ENCODE measurements around the gene PEAR1.

Gene PEAR1

DNA sequence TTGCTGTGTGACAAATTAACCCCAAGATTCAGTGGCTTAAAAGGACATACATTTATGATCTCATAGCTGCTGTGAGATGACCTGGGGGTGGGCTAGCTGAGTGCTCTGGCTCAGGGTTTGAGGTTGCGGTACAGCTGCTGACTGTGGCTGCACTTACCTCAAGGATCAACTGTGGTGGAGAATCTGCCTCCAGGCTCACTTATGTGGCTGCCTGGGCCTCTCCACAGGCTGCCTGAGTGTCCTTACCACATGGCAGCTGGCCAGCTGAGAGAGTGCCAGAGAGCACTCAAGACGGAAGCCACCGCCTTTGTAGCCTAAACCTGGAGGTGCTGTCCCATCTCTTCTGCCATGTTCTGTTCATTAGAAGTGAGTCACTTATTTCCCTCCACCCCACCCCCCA, 32.7 kb downstream of the PEAR1 start:
- TF ChIP-seq TAF1 (IDR thresholded peaks at IDR 0.05; ENCODE audit: low read depth) (no peak), NFIC (IDR thresholded peaks at IDR 0.05) (peak; percentile 86)

- TF ChIP-seq CEBPB (IDR thresholded peaks at IDR 0.05) (no peak), FOXM1 (IDR thresholded peaks at IDR 0.05; ENCODE audit: borderline replicate concordance, low read depth) (no peak), TCF12 (IDR thresholded peaks at IDR 0.05; ENCODE audit: low read depth) (no peak), EGR1 (IDR thresholded peaks at IDR 0.05) (0 out of 2 replicates have a peak, but pooled peaks have one; percentile 38), RAD21 (IDR thresholded peaks at IDR 0.05; ENCODE audit: low read depth) (peak; percentile 88), ZBTB7A (IDR thresholded peaks at IDR 0.05; ENCODE audit: low read depth) (peak; percentile 69; the same call in 1 of the 2 replicates), YY1 (IDR thresholded peaks at IDR 0.05; ENCODE audit: low read depth) (no peak), CREB1 (IDR thresholded peaks at IDR 0.05; ENCODE audit: low read depth) (no peak)
- TF ChIP-seq, protein P1, sequence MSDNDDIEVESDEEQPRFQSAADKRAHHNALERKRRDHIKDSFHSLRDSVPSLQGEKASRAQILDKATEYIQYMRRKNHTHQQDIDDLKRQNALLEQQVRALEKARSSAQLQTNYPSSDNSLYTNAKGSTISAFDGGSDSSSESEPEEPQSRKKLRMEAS (IDR thresholded peaks at IDR 0.05), result 0 out of 2 replicates have a peak, but pooled peaks have one; percentile 51
- TF ChIP-seq, protein P2, sequence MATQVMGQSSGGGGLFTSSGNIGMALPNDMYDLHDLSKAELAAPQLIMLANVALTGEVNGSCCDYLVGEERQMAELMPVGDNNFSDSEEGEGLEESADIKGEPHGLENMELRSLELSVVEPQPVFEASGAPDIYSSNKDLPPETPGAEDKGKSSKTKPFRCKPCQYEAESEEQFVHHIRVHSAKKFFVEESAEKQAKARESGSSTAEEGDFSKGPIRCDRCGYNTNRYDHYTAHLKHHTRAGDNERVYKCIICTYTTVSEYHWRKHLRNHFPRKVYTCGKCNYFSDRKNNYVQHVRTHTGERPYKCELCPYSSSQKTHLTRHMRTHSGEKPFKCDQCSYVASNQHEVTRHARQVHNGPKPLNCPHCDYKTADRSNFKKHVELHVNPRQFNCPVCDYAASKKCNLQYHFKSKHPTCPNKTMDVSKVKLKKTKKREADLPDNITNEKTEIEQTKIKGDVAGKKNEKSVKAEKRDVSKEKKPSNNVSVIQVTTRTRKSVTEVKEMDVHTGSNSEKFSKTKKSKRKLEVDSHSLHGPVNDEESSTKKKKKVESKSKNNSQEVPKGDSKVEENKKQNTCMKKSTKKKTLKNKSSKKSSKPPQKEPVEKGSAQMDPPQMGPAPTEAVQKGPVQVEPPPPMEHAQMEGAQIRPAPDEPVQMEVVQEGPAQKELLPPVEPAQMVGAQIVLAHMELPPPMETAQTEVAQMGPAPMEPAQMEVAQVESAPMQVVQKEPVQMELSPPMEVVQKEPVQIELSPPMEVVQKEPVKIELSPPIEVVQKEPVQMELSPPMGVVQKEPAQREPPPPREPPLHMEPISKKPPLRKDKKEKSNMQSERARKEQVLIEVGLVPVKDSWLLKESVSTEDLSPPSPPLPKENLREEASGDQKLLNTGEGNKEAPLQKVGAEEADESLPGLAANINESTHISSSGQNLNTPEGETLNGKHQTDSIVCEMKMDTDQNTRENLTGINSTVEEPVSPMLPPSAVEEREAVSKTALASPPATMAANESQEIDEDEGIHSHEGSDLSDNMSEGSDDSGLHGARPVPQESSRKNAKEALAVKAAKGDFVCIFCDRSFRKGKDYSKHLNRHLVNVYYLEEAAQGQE (IDR thresholded peaks at IDR 0.05; ENCODE audit: low read depth), result no peak; the same call in 1 of the 2 replicates
Observed at GRCh38 chr1:156927215-156928042, 33.9 kb downstream of the PEAR1 start.

GRCh38 chr1:156928043-156928602, 34.6 kb downstream of the PEAR1 start:
- TF ChIP-seq ZBTB7A (IDR thresholded peaks at IDR 0.05; ENCODE audit: low read depth) (no peak), RAD21 (IDR thresholded peaks at IDR 0.05; ENCODE audit: low read depth) (no peak)
- TF ChIP-seq, protein P2 (IDR thresholded peaks at IDR 0.05; ENCODE audit: low read depth), result no peak

- no peak for TF ChIP-seq TEAD4 (IDR thresholded peaks at IDR 0.05)
- TF ChIP-seq, protein P2 (IDR thresholded peaks at IDR 0.05; ENCODE audit: low read depth), result no peak
- no peak for TF ChIP-seq NFIC (IDR thresholded peaks at IDR 0.05)
- no peak for TF ChIP-seq RAD21 (IDR thresholded peaks at IDR 0.05; ENCODE audit: low read depth)
- no peak for TF ChIP-seq EGR1 (IDR thresholded peaks at IDR 0.05)
- TF ChIP-seq YY1 (IDR thresholded peaks at IDR 0.05; ENCODE audit: low read depth), result no peak
- TF ChIP-seq, protein P3, sequence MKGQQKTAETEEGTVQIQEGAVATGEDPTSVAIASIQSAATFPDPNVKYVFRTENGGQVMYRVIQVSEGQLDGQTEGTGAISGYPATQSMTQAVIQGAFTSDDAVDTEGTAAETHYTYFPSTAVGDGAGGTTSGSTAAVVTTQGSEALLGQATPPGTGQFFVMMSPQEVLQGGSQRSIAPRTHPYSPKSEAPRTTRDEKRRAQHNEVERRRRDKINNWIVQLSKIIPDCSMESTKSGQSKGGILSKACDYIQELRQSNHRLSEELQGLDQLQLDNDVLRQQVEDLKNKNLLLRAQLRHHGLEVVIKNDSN (IDR thresholded peaks at IDR 0.05), result no peak
- TF ChIP-seq CEBPB (IDR thresholded peaks at IDR 0.05), result no peak
- no peak for TF ChIP-seq FOXM1 (IDR thresholded peaks at IDR 0.05; ENCODE audit: borderline replicate concordance, low read depth)
- TF ChIP-seq TAF1 (IDR thresholded peaks at IDR 0.05; ENCODE audit: low read depth), result no peak
- TF ChIP-seq, protein P1 (IDR thresholded peaks at IDR 0.05), result no peak
- no peak for TF ChIP-seq CREB1 (IDR thresholded peaks at IDR 0.05; ENCODE audit: low read depth)
- no peak for TF ChIP-seq TCF12 (IDR thresholded peaks at IDR 0.05; ENCODE audit: low read depth)
- TF ChIP-seq ZBTB7A (IDR thresholded peaks at IDR 0.05; ENCODE audit: low read depth), result no peak
- no peak for TF ChIP-seq EP300 (IDR thresholded peaks at IDR 0.05; ENCODE audit: borderline replicate concordance)
Observed at GRCh38 chr1:156929596-156930238, 36.2 kb downstream of the PEAR1 start.
